GM12865 (cell line): Measurements from ENCODE around the gene ATG4D.

ENCODE experiments used
- DNase-seq: peaks from one replicate; pipeline ENCODE4 v3.0.0; 2010; ENCODE audit warnings: low read depth
- H3K4me3 ChIP-seq: 2 replicates; pipeline ENCODE4 v1.5.1; 2011; ENCODE audit warnings: mild to moderate bottlenecking, low read depth, low read length, control low read depth
- TF ChIP-seq, protein P1 (sequence below): IDR thresholded peaks from 2 replicates; pipeline ENCODE4 v1.5.1; 2011; ENCODE audit warnings: low read length, control low read depth, low read depth, inconsistent platforms; ENCODE audit not compliant: insufficient read depth; ENCODE audit errors: missing control alignments

ATG4D gene

DNA sequence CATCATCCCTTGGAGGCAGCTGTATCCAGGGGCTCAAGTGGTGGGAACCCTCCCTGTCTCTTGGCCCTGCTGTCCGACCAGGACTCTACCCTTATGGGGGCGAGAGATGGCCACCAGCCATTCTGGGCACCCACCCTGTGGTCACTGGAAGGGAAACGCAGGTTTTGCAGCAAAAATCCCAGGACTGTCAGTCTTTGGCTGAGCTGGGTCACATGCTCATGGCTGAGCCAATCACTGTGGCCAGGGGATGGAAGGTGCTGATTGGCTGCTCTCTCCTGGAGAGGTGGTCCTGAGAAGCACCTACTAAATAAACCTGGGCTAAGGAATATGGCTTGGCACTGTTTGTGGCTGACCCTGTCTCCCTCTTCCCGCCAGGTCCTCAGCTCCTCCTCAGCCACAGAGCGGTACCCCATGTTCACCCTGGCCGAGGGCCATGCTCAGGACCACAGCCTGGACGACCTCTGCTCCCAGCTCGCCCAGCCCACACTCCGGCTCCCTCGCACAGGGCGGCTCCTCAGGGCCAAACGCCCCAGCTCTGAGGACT, 8.9 kb downstream of the ATG4D start:
- TF ChIP-seq, protein P1, sequence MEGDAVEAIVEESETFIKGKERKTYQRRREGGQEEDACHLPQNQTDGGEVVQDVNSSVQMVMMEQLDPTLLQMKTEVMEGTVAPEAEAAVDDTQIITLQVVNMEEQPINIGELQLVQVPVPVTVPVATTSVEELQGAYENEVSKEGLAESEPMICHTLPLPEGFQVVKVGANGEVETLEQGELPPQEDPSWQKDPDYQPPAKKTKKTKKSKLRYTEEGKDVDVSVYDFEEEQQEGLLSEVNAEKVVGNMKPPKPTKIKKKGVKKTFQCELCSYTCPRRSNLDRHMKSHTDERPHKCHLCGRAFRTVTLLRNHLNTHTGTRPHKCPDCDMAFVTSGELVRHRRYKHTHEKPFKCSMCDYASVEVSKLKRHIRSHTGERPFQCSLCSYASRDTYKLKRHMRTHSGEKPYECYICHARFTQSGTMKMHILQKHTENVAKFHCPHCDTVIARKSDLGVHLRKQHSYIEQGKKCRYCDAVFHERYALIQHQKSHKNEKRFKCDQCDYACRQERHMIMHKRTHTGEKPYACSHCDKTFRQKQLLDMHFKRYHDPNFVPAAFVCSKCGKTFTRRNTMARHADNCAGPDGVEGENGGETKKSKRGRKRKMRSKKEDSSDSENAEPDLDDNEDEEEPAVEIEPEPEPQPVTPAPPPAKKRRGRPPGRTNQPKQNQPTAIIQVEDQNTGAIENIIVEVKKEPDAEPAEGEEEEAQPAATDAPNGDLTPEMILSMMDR: no peak
- no peak overlapping the region for H3K4me3 ChIP-seq
- peak; percentile 40 for DNase-seq

DNA sequence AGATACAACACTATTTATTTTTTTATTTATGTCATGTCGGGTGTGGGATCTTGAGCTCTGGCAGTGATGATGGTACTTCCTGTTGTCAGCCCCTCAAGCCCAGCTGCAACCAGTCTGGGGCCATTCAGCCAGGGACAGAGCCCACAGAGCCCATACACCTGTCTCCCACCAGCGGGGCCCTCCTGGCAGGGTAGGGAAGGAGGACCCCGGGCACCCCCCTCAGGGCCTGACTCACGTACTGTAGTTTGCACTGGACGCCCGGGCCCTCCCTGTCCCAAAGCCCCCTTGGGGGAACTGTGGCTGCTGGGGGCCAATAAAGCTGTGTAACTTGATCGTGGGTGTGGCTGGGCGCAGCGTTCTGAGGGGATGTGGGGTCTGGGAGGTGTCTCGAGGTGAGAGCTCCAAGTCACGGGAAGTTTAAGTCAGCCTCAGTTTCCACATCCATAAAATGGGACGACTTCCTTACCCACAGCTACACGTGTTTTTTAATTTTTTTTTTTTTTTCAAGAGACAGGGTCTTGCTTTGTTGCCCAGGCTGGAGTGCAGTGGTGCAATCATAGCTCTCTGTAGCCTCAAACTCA, 9.5 kb downstream of the ATG4D start:
- TF ChIP-seq, protein P1: no peak
- no peak for DNase-seq
- no peak overlapping the region for H3K4me3 ChIP-seq

DNA sequence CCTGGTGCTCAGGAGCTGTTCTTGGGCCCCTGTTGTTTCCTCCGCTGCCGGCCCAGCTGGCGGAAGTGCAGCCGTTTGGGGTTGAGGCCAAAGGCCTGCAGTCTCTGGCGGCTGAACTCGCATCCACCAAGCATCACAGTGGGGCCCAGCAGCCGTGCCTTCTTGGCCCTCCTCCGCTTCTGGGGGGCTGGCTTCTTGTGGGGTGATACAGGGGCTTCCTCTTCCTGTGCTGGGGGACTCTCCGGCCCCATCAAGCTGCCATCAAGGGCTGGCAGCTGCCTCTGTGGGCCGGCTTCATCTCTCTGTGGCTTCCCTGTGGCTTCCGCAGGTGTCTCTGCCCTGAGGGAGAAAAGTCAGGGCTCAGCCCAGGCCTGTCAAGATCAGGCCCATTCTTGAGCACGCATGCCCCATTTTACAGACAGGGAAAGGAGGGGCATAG, 10.3 kb downstream of the ATG4D start:
- TF ChIP-seq, protein P1: no peak
- DNase-seq: peak; percentile 73
- H3K4me3 ChIP-seq: no peak overlapping the region

DNA sequence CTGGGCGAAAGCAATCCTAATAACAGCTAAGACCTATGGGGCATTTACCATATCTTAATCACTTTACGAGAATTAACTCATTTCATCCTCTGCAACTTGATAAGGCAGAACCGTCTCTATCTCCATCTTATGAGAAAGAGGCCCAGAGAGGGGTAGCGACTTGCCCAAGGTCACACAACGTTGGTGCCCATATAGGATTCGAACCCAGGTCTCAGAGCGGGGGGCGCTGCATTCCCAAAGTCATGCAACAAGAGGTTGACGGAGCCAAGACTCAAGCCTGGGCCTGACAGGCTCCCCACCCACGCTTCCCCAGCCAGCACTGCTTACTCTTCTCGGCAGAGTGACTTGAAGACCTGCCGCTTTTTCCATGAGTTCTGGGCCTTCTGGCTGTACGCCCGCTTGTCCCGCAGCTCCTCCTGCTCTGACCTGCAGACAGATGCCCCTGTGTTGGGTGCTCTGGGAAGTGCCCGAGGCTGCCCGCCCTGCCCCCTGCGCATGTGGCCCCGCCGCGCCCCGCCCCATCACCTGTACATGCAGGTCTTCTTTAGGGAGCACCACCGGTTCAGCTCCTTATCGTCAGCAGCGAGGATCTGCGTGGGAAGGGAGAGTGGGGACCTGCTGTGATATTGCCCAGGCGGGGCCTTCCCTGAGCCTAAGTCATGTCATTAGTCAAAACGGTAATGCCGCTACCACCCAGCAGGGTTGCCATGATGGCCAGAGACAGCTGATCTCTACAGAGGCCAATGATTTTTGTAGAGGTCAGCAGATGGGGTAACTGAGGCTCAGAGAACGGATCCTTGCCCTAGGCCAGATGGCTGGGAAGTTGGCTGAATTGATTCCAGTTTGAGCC, 11.3 kb downstream of the ATG4D start:
- H3K4me3 ChIP-seq: no peak overlapping the region
- no peak for DNase-seq
- TF ChIP-seq, protein P1: no peak

DNA sequence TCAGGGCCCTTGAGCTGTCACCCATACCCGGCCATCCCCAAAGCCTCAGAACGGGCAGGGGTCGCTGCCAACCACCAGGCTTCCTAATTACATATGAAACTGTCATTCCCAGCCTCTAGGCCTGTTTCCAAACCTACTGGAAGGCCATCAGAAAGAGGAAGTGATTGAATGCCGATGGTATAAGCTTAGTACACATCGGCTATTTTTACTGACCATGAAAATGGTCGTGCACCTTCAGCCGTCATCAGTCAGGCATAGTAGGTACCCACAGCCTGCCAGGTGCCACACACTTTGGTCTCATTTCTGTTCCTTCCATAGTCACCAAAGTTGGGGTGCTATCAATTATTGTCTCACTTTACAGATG, 11.9 kb downstream of the ATG4D start:
- DNase-seq: no peak
- no peak overlapping the region for H3K4me3 ChIP-seq
- TF ChIP-seq, protein P1: no peak

DNA sequence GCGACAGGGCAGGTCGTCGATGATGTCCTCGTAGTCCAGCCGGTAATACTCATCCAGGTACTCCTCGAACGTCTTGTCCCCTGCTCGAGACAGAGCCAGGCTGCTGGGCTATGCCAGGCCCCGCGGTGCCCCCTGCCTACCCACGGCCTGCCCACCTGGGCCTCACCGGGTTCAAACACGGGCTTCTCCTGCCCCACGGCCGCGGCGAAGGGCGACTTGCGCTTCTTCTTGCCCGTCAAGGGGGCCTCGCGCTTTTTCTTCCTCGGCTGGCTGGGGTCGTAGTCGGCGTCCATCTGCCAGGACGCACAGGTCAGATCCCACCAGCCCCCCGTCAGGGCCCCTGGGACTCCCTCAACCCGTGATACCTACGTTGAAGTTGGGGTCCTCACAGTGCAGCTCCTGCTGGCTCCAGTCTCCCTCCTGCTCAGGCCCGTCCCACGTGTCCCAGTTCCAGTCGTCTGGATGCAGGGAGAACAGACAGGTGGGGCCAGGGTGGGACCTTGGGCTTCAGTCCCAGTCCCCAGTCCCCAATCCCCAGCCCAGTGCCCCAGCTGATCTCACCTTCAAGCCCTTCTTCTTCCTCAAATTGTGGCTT, 14.0 kb downstream of the ATG4D start:
- DNase-seq: no peak
- no peak overlapping the region for H3K4me3 ChIP-seq
- TF ChIP-seq, protein P1: no peak
